ENCODE measurements around the gene TPRX1.
"Not testable (repeated sequence)": the region's sequence is repeated elsewhere in the genome, so short reads cannot be mapped to it uniquely, and the experiment has no call there.

Gene TPRX1, protein sequence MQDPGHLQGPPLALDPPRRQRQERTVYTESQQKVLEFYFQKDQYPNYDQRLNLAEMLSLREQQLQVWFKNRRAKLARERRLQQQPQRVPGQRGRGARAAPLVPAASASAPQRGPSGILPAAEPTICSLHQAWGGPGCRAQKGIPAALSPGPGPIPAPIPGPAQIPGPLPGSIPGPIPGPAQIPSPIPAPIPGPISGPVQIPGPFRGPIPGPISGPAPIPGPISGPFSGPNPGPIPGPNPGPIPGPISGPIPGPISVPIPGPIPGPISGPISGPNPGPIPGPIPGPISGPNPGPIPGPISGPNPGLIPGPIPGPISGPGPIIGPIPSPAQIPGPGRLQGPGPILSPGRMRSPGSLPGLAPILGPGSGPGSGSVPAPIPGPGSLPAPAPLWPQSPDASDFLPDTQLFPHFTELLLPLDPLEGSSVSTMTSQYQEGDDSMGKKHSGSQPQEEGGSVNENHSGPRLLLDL

DNA sequence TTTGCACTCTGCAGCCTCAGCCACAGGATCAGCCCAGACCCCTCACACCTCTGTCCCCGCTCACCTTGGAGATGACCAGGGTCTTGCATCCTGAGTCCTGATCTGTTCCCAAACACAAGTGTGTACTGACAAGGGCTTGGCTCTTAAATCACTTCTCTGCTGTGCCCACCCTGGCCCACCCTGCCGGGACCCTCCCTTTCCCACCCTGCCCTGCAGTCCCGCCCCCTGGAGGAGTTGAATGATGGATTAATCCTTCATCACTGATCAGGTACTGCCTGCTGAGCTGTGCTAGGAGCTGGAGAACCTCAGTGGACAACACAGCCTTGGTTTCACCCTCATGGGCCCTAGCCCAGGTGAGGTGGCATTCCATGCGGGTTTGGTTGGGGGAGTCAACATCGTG, at the start of gene TPRX1:
Gene TPRX1 (minus strand): TSS at position 101 of the 400 bp plus-strand sequence. CDS start 12 bp downstream, at position 89.
- not testable (repeated sequence) for DNase-seq (ENCODE audit: low read depth)

DNA sequence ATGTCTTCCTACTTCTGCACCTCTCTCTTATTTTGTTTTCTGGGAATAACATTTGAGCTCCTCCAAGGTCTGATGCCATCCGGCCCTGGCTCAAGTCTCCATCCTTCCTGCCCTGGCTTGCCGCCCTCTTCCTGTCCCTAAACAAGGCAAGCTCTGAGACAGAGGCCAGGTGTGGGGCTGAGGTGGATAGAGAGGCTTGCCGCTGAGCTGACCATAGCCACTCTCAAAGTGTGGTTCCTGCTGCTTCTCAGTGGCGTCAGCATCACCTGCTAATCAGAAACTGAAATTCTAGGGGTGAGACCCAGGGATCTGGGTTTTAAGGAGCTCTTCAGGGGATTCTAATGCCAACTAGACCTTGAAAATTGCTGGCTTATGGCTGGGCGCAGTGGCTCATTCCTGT, 48.7 kb upstream of the TPRX1 start:
- no peak for DNase-seq (ENCODE audit: low read depth)

DNA sequence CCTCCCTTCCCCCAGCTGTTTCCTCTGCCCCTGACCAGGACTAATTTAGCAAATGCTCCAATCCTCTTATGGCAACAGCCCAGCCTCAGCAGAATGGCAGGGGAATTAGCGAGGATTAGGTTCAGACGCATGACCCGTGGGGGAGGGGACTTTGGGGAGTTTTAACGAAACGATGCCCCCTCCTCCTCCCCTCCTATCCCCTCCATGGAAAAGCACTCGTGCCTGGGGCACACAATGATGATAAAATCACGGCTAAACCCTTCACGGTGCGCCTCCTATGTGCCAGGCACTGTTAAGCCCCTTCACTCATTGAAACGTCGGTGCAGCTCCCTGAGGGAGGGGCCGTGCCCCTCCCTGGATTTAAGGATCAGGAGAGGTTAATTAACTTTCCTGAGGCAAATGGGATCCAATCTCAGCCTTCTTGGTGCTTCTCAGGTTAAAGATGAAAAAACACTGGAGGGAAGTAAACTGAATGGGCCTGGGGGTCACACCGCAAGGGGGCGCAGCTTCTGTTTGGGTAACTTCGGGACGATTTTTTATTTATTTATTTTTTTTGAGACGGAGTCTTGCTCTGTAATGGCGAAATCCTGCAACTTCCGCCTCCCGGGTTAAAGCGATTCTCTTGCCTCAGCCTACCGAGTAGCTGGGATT, 44.6 kb upstream of the TPRX1 start:
- peak; percentile 44 for DNase-seq (ENCODE audit: low read depth)

DNA sequence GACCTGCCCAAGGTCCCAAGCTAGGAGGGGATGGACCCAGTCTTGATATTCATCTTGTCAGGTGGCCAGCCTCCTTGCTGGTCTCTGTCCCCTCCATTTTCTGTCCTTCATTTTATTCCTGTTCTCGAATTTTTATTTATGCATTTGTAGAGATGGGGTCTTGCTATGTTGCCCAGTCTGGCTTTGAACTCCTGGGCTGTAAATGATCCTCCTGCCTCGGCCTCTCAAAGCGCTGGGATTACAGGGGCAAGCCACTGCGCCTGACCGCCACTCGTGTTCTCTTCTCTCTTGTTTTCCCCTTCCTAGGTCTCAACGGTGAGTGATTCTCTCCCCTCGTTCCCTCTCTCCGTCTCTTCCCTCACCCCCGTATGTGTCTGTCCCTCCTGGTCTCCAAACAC, 44.1 kb upstream of the TPRX1 start:
- no peak for DNase-seq (ENCODE audit: low read depth)

DNA sequence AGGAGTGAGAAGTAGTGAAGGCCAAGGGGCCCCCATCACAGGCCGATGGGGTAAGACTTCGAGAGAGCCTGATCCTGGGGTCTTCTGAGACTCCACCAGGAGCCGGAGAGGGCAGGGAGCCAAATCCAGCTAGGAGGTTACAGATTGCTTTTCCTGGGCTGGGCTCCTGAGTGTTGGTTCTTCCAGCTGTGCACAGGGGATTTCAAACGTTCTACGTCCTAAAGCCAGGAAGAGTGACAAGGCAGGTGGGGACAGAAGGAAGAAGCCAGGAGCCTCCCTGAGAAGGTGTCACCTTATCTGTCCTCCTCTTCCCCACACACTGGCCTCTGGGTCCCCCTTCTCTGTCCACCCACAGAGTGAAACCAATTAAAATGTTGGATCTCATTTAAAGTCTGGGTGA, 38.6 kb upstream of the TPRX1 start:
- DNase-seq (ENCODE audit: low read depth): no peak

DNA sequence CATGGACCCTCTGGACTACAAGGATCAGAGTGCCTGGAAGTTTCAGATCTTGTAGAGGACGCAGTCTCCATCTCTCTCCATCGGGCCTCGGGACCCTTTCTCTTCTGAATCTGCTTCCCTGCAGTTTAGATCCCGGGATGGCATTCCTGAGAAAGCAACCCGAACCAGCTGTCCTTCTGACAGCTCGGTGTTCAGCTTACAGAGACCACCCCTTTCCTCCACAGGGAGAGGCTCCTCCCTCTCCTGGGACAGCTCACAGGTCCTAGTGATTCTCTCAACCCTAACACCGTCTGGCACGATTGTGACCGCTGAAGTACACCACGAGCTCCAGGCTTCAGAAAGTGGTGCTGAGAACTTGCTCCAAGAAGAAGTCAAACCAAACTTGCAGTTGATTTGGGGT, 35.6 kb upstream of the TPRX1 start:
- no peak for DNase-seq (ENCODE audit: low read depth)

DNA sequence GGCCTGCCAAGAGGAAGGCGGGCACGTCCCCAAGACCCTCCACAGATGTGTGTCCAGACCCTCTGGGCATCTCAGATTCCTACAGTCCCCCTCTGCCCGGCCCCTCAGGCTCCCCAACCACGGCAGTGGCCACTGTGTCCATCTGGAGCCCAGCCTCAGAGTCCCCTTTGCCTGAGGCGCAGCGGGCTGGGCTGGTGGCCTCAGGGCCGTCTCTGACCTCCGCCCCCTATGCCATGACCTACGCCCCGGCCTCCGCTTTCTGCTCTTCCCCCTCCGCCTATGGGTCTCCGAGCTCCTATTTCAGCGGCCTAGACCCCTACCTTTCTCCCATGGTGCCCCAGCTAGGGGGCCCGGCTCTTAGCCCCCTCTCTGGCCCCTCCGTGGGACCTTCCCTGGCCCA, 35.1 kb upstream of the TPRX1 start:
- no peak for DNase-seq (ENCODE audit: low read depth)

DNA sequence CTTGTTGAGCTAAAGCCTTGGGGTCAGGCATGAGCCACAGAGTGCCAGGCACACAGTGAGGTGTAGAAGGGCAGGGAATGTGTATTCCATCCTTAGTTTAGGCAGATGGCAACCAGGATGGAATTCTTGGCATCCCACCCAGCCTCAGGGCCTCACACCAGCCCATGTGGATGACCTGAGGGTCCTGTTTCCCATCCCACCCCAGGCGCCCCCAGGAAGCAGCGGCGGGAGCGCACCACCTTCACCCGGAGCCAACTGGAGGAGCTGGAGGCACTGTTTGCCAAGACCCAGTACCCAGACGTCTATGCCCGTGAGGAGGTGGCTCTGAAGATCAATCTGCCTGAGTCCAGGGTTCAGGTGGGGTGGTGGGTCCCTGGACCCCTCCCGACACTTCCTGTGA, 31.7 kb upstream of the TPRX1 start:
- DNase-seq (ENCODE audit: low read depth): no peak

DNA sequence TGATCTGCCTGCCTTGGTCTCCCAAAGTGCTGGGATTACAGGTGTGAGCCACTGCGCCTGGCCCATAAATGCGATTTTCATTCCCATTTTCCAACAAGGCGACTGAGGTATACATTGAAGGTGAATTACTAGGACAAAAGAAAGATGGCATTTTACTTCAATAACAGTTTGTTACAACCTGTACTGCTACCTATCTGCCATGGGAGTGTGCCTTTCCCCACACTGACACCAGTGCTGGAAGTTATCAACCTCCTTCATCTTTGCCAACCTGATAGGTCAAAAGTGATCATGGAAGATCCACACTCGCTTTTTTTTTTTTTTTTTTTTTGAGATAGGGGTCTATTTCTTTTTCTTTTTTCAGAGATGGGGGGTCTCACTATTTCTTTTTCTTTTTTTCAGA, 28.4 kb upstream of the TPRX1 start:
- no peak for DNase-seq (ENCODE audit: low read depth)

DNA sequence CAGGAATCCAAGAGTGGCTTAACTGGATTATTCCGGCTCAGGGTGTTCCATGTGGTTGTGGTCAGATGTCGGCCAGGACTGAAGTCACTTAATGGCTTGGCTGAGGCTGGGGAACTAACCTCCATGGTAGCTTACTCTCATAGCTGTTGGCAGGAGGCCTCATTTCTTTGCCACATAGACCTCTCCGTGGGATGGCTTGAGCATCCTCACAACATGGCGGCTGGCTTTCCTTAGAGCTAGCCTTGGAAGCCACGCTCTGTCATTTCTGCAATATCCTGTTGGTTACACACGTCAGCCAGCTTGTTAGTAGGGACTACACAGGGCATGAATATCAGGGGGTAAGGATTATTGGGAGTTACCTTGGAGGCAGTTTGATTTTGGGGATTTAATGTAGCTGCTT, 22.4 kb upstream of the TPRX1 start:
- DNase-seq (ENCODE audit: low read depth): no peak

DNA sequence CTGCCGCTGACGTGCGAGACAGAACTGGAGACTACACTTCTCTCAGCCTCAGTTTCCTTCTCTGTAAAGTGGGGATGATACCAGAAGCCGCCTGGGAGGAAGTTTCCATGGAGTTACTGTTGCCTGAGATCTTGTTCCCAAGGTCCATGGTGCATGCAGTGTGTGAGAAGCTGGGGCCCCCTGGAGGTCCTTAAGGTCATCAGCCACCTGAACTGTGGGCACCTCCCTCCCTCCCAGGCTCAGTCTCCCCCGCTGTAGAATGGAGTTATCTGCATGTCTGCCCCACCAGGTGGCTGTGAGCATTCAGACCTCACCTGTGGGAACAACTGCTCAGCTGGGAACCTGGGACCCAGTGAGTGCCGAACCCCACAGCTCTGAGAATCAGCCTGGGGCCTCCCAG, 20.0 kb upstream of the TPRX1 start:
- DNase-seq (ENCODE audit: low read depth): no peak

DNA sequence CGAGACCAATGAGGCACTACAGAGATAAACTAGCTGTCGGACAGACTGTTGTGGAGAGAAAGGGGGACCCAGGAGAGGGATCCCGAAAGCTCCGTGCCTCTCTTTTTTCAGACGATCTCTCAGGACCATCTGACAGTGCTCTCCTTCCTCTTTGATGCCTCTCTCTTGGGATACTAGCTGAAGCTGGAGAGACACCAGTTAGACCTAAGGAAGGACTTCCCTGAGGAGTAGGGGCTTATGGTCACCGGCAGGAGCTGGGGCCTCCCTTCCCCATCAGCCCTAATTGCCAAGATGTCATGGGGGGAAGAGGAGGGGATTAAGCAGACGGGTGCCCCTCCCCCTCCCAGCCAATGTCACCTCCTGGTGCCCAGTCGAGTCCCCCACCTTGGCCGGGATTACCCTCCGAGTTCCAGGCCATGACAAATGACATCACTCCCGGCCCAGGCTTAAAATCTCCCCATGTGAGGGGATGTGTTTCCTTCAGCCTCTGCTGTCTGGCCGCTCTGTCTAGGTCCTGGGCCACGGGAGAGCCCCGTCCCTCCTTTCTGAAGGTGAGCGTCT, 17.2 kb upstream of the TPRX1 start, which contains the start of gene CRX:
Gene CRX (plus strand): TSS at position 478 of the 561 bp plus-strand sequence. CDS start 12,507 bp downstream, outside the sequence.
- DNase-seq (ENCODE audit: low read depth): no peak

DNA sequence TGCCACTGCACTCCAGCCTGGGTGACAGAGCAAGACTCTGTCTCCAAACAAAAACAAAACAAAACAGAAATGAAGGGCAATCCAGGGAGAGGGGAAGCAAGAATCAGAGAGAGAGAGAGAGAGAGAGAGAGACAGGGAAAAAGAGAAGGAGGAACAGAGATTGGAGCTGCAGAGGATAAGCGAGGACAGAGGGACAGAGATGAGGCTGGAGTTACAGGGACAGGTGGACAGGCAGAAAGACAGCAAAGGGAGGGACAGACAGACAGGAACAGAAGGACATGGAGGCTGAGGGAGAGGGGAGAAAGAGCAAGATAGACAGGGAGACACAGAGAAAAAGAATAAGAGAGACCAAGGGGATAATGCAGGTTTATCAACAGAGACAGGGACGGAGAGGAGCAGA, 16.1 kb upstream of the TPRX1 start:
- no peak for DNase-seq (ENCODE audit: low read depth)

DNA sequence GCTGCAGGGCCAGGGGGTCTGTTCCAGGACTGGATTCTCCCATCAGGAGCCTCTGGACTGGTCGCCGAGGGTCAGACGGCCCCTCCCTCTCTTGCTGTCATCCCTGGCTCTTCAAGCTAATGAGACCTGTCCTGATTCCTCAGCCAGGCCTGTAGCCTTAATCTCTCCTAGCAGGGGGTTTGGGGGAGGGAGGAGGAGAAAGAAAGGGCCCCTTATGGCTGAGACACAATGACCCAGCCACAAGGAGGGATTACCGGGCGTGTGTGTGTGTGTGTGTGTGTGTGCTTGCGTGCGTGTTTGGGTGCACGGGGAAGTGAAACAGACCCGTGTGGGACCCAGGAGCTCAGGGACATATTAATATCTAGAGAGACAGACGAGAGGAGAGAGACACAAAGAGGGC, 15.5 kb upstream of the TPRX1 start:
- DNase-seq (ENCODE audit: low read depth): no peak

DNA sequence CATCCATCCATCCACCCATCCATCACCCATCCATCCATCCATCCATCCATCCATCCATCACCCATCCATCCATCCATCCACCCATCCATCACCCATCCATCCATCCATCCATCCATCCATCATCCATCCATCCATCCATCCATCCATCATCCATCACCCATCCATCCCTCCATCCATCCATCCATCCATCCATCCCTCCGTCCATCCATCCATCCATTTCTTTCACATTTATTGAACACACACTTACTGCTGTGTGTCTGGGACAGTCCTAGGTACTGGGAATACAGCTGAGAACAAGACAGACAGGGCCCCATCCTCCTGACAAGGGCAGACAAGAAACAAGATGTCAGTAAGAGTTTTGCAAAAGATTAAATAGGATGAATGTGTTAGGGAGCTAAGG, 13.9 kb upstream of the TPRX1 start:
- not testable (repeated sequence) for DNase-seq (ENCODE audit: low read depth)

DNA sequence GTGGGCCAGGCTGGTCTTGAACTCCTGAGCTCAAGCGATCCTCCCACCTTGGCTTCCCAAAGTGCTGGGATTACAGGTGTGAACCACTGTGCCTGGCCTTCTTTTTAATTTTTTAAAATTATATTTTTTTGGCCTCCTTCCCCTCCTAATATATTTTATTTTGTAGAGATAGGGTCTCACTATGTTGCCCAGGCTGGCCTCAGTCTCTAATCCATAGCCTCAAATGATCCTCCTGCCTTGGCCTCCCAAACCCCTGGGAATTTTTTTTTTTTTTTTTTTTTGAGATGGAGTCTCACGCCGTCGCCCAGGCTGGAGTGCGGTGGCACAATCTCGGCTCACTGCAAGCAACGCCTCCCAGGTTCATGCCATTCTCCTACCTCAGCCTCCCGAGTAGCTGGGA, 11.9 kb upstream of the TPRX1 start:
- DNase-seq (ENCODE audit: low read depth): not testable (repeated sequence)

DNA sequence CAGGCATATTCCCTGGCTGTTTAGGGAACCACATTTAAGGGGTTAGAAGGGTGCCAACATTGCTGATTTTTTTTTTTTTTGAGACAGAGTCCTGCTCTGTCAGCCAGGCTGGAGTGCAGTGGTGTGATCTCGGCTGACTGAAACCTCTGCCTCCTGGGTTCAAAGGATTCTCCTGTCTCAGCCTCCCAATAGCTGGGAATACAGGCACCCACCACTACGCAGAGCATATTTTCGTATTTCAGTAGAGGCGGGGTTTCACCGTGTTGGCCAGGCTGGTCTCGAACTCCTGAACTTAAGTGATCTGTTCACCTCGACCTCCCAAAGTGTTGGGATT, 9.6 kb upstream of the TPRX1 start:
- no peak for DNase-seq (ENCODE audit: low read depth)

DNA sequence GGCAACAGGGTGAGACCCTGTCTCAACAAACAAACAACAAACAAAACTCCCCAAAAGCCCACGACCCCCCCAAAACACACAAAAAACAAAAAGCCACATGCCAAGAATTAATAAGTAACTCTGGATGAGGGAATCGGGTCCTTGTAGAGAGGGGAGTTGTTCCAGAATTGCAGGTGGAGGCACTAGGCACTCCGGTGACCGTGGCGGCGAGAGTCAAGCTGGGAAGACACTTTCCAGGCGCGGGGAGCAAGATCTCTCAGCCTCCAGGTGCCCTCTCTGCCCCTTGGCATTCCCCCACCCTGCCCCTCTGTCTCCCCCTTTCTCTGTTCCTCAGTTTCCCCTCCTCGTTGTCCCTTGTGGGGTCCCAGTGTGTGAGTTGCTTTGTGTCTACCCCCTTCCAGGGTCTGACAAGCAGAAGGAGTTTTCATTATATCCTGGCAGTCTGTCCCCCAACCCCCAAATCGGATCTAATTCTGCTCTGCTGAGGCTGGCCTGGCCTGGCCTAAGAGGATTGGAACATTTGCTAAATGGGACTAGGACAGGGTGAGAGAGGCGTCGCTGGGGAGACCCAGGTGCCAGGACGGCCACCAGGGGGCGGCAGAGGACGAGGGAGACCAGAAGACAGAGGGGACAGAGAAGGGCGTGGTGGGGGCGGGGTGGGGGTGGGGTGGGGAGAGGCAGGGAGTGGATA, 9.1 kb upstream of the TPRX1 start:
- DNase-seq (ENCODE audit: low read depth): peak; percentile 69

DNA sequence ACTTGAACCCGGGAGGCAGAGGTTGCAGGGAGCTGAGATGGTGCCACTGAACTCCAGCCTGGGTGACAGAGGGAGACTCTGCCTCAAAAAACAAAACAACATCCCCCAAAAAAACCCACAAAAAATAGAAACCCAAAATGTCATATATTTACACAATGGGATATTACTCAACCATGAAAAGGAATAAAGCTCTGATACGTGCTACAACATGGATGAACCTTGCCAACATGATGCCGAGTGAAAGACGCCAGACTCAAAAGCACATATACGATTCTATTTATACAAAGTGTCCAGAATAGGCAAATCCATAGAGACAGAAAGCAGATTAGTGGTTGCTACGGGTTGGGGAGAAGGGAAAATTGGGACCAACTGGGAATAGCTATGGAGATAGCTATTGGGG, 2.1 kb upstream of the TPRX1 start:
- no peak for DNase-seq (ENCODE audit: low read depth)

DNA sequence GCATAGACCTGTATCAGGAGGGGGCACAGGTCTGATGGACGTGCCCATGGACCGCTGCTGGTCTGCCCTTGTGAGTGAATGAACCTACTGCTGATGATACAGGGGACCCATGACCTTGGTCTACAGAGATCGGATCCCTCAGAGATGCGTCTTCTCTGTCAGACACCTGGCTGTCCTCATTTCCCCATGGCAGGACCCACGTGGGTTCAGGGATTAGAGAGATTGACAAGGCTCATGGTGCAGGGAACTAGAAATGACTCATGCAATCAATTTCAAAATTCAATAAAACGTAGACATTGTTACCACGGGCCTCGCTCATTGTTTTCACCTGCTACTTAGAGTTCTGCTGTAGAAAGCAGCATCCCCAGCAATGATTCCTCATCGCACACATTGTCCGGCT, 962 bp upstream of the TPRX1 start:
- DNase-seq (ENCODE audit: low read depth): no peak

DNA sequence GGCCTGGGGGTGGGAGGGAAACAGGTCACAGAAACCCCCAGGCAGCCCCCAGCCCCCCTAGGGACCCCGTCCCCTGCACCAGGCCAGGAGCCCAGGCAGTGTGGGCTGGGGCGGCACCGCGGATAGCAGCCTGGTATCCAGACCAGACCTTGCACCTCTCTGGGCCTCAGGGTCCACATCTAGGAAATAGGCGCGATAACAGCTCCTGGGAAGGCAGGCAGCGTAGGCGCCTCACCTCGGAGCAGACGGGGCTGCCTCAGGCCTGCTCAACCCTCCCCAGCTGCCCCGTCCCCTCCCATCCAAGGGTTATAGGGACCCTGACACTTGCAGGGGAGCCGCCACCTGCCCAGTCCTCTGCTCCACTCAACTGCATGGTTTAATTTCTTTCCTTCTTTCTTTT, 680 bp downstream of the TPRX1 start:
- DNase-seq (ENCODE audit: low read depth): not testable (repeated sequence)

DNA sequence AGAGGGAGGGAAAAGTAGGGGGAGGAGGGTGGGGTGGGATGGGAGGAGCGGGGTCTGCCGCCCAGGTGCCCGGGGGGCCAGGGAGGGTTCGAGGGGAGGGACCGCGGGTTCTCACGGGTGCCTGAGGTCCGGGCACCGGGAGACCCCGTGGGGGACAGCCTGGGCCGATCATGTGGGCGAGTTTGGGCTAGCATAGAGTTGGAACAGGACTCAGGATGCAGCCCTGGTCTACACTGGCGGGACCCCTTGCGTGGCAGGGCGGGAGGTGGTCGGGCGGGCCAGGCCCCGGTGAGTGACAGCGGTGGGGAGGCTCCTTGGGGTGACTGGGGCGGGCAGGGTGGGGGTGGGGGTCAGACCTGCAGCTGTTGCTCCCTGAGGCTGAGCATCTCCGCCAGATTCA, 1.2 kb downstream of the TPRX1 start:
- not testable (repeated sequence) for DNase-seq (ENCODE audit: low read depth)
